GM18907 (cell line): ENCODE data around the gene VWCE.

Experiments
- ATAC-seq: cut with Tn5 transposase; IDR thresholded peaks from one replicate; pipeline ENCODE4 v1.9.1; 2021; ENCODE audit warnings: mild to moderate bottlenecking, moderate library complexity; ENCODE audit not compliant: unreplicated experiment

The VWCE gene

DNA sequence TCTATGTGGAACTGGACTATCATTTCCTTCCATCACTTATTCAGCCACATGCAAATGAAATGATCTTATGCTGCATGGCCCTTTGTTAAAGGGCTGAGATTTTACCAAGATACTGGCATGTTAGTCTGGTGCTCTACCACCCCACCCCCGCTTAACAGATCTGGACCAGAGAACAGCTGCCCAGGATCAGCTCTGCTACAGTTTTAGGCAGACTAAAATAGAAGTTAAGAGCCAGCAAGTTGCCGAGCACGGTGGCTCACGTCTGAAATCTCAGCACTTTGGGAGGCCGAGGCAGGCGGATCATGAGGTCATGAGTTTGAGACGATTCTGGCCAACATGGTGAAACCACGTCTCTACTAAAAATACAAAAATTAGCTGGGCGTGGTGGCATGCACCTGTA, 33.2 kb upstream of the VWCE start:
- ATAC-seq, result no peak

DNA sequence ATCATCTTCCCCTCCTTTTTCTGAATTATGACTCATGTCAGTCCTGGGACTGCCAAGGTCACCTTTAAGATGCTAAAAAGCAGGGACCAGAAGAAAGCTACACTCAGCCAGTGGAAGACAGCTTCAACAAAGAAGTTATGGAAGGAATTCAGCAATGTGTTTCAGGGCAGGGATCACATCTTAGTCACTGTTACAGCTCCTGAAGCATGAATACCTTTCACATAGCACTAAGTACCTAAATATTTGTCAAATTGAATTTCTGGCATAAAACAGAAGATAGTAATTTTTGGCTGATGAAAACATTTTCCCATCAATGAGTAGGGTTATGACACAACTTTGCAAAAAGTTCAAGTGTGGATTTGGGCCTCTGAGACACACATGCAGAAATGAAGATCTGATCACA, 32.6 kb upstream of the VWCE start:
- ATAC-seq, result no peak

DNA sequence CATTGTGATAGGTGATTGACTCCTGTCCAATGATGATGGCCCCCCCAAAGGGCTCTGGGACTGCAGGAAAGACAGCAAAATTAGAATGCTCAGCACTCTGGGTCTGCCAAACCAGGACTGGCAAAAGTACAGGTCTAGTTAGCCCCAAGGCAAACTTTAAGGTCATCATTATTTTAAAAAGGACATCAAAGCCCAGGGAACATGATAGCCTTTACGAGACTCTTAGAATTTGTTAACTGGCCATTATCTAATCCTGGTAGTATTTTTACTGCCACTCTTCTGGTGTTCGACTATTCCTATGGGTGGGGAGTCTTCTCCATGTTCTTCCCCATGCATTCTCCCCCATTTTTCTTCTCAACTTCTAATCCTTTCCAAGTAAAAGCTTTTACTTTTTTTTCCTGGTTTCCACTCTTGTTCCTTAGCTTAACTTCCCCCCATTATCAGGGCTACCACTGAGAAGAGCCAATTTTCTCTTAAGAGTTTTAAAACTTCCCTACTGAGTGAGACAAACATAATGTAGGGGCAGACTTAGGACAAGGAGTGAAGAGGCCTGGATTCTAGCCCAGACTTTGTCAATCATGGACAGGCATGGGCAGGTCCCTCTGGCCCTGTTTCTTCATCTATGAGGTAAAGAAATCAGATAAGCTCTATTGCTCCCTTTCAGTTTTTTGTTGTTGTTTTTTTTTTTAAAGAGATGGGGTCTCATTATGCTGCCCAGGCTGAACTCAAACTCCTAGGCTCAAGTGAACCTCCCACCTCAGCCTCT, 30.7 kb upstream of the VWCE start:
- no peak for ATAC-seq

DNA sequence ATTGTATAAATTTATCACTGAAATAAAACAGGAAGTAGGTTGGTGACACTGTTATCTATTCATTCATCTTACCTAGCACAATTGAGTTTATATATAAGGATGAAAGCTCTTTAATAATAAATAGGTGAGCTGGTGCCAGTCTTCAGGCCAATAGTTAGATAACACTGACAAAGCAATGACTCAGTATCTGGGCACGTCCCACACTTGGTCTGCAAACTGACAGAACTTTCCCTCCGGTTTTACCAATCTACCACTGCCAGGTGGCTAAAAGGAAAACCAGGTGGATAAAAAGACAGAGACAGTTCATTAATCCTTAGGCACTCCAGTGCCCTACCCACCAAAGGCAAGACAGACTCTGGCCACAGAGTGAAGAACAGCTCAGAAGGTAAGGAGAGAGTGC, 20.1 kb upstream of the VWCE start:
- ATAC-seq, result no peak

DNA sequence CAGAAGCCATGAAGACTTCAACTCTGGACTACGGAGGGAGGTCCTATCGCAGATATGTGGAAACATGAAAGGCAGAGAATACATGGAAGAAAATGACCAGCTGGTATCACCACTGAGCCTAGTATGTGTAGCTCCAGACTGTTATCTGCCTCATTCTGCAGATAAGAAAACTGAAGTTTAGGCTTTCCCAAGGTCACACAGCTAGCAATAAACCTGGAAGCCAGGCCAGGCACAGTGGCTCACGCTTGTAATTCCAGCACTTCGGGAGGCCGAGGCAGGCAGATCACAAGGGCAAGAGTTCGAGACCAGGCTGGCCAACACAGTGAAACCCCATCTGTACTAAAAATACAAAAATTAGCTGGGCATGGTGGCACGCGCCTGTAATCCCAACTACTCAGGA, 15.6 kb upstream of the VWCE start:
- ATAC-seq, result no peak

DNA sequence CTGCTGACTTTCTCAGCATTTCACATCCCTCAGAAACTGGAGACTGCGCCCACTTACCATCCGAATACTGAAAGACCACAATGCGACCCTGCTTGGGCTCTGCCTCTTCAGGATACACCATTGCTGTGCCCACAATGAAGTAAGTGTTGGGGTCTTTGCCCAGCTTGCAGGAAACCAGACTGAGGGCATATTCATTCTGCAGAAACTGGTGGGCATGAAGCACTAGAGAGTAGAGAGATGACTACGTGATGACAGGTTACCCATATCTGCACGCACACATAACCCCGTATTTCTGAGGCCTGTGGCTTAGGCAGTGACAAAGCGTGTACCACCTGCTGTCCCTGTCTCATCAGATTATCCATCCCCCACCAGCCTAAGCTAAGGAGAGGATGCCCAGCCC, 14.6 kb upstream of the VWCE start:
- no peak for ATAC-seq

DNA sequence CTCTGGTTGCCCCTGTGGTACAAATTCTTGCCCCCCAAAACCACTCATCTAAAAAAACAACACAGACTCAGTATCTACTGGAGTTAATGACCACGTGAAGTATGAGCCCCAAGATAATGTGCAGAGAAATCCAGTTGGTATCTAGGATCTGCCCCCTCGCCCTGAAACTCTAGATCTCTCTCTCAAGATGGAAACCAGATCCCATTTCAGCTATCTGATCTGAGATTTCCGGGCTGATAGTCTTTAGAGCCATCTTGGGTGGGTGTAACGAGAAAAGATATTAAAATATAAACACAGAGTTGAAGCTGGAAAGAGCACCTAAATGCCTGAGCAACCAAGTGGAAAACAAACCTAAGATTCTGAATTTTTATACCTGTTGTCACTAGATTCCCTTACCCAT, 14.0 kb upstream of the VWCE start:
- ATAC-seq, result no peak

DNA sequence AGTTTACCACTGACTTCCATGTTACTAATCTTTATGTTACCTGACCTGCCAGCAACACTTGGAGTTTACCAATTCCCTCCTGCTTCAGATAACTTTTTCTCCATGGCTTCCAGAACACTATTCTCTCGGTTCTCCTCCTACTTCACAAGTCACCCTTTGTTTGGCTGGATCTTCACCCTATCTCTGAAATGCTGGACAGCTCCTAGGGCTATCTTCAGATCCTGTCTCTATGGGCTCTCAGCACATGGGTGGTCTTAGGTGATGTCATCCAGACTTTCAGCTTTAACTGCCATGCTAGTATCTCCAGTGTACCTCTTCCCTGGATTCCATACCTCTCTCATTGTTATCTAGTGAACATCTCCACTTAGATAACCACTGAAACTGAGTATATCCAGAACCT, 12.2 kb upstream of the VWCE start:
- no peak for ATAC-seq

DNA sequence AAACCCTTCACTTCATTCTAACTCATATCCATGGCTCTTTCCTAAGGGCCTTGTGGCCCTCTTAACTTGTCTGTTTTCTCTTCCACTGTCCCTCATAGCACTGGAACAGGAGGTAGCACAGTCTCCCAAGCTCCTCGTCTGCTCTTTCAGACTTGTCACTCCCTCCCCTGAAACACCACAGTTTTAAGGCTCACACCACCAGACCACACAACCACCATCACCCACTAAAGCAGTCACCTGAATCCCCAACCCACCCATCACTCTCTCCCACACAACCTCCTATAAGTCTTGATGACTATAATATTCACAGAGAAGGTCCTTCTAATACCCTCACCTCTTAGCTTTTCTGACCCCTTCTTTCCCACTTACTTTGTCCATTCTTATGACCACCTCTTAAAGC, 11.1 kb upstream of the VWCE start:
- ATAC-seq, result no peak

DNA sequence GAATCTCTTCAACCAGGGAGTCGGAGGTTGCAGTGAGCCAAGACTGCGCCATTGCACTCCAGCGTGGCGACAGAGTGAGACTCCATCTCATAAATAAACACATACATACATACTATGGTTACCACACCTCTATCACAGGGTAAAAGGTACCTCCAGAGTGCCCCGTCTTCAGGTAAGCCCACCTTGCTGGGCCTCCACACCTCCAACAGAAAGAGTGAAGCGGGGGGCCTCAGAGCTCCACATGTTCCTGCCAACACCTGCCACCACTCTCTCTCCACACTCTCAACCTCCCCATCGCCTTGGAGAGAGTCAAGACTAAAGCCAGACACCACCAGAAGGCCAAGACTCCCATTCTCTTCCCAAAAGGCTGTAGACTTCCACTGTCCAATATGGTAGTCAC, 10.3 kb upstream of the VWCE start:
- ATAC-seq, result no peak

DNA sequence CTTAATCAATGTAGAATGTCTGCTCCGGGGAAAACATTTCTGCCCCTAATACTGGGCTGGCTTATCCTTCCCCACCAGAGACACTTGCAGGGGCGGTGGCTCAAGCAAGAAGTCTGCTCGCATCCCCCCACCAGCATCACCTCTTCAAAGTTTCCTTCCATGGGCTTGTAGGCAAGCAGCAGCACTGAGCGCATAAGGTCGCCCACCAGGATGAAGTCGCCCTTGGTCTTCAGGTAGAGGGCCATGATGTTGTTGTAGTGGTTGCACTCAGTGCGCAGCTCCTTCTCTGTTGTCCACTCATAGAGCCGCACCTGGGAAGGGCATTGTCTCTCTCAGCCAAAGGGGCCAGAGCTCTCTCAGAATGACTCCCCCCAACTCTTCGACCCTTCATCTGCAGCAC, 8.6 kb upstream of the VWCE start:
- ATAC-seq, result no peak

DNA sequence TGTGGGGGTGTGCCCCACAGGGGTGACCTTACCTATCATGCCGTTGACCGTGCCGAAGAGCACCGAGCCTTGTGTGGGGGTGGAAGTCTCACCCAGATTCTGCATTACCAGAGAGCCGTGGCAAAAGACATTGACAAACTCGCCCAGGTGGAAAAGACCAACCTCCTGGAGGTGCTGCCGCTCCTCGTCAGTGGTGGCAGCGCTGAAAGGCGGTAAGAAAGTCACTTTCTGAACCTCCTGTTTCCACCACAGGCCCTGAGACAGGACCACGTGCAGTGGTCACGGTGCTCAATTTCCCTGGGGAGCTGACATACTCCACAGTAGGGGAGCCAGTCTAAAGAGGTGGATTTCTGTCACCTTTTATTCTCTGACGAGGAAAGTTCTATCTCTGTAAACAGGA, 7.4 kb upstream of the VWCE start:
- ATAC-seq, result no peak

DNA sequence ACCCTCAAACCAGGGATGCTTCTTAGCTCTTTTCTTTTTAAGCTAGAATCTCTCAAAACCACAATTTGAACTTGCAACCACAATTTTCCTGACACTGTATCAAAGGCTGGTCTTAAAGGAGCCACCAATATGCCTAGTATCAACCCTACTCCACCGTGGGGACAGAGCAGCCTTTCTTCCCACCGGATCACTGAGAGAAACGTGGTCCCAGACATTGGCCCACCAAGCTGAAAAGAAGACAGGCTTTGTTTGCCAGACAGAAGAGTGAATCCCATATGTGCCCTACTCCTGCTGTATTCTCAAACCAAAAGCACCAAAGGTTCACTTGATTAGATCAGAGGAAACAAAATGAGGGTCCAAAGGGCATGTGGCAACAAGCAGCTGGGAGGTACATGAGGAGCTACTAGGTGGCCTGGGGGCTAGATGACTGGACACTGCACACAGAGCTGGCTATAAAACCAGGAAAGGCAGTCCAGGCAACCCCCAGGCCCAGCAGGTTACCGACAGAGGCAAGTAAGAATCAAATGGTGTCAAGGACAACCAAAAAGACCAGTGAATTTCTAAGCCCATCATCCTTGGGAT, 3.6 kb upstream of the VWCE start:
- ATAC-seq, result no peak

DNA sequence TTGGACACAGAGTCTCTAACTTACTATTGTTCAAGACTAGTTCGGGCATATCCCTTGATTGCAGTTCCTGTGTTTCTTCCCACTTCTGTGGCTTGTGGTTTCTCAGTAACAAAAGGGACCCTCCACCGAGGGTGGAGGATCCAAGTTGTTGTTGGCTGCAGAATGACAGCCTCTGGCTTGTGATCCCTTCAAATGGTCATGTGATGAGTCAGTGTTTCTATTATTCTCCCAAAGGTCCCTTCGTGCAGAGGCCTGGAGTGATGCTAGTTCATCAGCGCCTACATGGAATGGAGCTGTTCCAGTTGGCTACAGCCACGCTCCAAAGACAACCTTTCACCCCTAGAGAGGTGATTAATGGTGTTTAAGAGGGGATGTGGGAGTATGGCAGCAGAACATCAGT, 2.6 kb upstream of the VWCE start:
- ATAC-seq, result no peak

DNA sequence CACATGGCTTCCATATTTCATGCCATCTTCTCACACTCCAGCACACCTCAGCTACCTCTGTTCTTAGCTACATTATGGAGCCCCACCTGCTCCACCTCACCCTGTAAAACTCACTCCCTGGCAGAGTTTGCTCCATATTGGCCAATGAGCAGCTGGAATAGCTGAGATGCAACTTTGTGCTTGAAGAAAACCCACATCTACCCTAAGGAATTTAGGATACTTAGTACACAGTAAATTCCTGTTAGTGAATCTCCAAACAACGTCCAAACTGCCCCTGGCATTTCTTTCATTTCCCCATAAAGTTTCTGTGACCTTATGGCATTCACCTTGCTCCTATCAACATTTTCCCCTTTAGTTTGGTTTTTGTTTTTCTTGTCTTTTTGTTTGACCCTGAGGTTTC, 2.2 kb upstream of the VWCE start:
- ATAC-seq, result no peak

DNA sequence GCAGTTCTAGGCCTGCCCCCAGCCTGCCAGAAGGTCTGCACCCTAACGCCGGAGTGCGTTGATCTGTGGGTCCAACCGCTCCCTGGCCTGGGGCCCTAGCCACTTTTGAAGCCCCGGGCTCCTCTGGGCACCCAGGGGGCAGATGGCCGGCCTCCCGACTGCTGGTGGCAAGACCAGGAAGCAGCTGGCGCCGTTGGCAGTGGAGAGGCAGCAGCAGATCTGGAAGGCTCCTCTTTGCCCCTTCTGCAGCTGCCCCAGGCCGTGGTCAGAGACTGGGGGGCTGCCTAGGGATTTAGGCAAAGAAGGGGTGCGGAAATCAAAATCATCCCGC, 445 bp upstream of the VWCE start:
- no peak for ATAC-seq

DNA sequence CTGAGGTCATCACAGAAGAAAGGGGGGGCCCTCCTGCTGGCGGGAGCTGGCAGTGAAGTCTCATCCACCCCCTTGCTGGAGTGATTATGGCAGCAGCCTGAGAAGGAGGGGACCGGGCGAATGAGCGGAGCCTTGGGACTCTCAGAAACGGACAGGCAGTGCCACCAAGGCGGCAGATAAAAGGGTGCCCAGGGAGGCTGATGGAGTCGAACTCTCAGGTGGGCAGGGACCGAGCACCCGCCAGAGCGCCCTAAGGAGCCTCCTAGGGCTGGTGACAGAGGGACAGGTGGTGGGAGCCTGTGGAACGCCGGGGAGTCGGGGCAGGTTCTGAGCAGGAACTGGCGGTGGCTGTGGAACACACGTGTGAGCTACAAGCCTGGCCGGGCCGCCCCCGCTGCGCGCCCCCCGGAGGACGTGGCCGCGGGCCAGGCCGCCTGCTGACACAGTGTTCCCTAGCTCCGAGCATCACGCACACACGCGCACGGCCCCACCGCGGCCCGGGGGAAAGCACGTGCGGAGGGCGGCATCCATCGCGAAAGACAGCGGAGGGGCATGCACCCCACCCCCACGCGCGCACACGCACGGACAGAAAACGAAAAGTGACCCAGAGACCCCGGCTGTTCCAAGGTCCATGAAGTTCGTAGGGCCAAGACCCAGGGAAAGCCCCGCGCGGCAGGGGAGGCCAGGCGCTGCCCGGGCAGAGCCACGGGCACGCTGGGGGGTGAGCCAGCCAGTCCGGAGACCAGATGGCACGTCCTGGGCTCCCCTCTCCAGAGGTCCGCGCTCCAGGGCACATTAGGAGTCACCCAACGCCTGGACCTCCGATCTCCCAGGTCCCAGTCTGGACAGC, 1.0 kb downstream of the VWCE start:
- ATAC-seq, result peak; percentile 36

DNA sequence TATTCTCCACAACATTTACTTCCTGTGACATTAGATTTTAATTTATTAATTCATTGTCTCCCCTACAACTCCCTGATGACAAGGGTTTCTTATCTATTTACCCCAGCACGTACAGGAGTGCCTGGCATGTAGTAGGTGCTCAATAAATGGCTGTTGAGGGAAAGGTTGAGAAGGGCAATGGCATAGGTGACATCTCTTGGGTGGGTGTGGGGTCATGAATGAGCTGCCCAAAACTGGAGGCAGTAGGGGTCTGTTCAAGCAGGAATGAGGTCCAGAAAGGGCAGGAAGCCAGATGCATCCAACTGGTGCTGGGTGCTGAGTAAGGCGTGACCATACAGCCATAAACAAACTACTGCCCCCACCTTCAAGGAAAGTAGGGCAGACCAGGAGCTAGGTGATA, 2.8 kb downstream of the VWCE start:
- no peak for ATAC-seq

DNA sequence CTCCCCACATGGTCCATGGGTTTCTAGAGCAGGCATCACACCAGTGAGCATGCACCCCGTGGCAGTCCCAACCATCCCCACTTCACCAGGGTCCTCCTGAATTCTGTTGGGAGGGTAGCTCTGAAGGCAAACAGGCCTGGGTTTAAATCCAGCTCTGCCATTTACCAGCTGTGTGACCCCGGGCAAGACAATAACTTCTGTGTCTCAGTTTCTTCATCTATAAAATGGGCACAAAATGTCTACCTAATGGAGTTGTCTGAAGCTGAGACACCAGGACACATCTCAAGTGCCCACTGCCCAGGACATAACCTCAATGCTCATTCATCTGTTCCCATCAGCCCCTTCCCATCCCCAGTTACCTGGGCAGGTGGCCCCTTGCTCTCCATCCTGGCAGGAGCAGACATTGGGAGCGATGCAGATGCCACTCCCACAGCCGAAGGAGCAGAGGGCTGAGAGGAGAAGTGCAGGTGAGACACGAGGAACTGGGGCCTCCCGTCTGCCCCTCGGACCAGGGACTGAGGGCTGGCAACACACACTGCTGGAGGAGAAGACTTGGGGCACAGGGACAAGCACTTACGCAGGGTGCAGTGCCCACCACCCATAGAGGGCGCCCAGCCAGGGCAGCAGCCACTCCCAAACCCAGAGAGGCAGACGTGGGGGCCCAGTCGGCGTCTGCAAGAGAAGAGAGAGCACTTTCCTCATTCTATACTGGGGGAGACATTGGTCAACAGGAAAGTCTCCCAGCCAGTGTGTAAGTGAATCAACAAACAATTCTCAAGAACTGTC, 4.0 kb downstream of the VWCE start:
- no peak for ATAC-seq

DNA sequence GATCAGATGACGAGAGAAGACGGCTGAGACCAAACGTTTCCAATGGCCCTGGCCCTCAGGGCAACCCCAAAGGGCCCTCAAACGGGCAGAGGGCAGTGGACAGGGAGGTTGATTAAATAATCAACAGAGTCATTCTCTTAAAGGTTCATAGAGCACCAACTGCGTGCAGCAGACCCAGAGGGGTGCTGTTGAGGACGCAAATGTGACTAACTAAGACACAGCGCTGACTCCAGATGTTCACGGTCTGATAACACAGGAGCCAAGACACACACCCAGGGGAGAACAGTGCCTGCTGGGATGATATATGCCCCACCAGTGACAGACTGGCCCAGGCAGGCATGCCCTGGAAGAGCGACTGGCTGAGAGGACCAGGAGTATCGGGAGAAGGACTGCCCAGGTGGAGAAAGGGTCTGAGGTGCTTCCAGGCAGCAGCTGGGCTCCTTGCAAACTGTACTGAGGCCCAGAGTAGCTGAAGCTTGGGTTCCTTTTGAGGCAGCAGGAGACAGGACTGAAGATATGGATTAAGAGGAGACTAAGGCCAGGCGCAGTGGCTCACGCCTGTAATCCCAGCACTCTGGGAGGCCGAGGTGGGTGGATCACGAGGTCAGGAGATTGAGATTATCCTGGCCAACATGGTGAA, 7.7 kb downstream of the VWCE start:
- ATAC-seq, result no peak

DNA sequence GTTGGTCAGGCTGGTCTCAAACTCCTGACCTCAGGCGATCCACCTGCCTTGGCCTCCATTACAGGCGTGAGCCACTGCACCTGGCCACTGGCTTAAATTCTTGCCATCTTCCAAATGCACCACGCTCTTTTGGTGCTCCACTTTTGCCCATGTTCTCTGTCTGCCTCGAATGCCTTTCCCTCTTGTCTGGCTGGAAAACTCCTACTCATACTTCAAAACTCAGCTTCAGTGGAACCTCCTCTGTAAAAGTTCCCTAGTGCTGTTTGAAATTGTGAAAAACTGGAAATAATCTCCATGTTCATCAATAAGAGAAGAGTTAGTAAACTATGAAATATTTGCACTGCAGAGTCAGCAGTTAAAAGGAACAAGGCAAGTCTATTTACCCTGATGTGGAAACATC, 11.5 kb downstream of the VWCE start:
- no peak for ATAC-seq
